ENCODE measurements around the gene KRTAP9-9. TPM values are rescaled to one million over a fixed set of nuclear protein-coding genes. Genes with fewer than 3 reads are reported as not detected.

KRTAP9-9 gene
- total and polyA plus RNA-seq, 2 of the 8 experiments (the other 6 are each of a cell fraction or from before 2014, with no cell fraction given), result not detected

- H3K27ac ChIP-seq (ENCODE audit: low read depth, low read length), result no peak overlapping the region
- H4K5ac ChIP-seq (ENCODE audit: insufficient read length, low read depth, low read length), result no peak overlapping the region
- no peaks in the 10 kb centered on the region for H3K36me3 ChIP-seq (ENCODE audit: control insufficient read depth in 2 of 4, insufficient read depth in 4 of 4, low read length in 3 of 4)
- no peak overlapping the region for H4K91ac ChIP-seq (replicated peaks; ENCODE audit: insufficient read length, low read length)
- H3K4me3 ChIP-seq (ENCODE audit: extremely low read depth in 1 of 4, insufficient read depth in 2 of 4, low read depth in 3 of 4, low read length in 4 of 4), result no peak overlapping the region
- H2BK5ac ChIP-seq (ENCODE audit: low read depth, low read length), result no peak overlapping the region
- H3K14ac ChIP-seq (ENCODE audit: insufficient read length), result no peak overlapping the region
- H2BK15ac ChIP-seq (ENCODE audit: low read length), result no peak overlapping the region
- H3K4ac ChIP-seq (replicated peaks; ENCODE audit: insufficient read length, low read depth, low read length), result no peak overlapping the region
- H3K23me2 ChIP-seq (ENCODE audit: low read depth, low read length), result no peaks in the 10 kb centered on the region
- H2AK5ac ChIP-seq (ENCODE audit: low read depth, low read length), result no peak overlapping the region
- H4K8ac ChIP-seq (ENCODE audit: extremely low read depth, insufficient read depth, low read length), result no peak overlapping the region
- CTCF ChIA-PET (ENCODE audit: partially characterized antibody), result interaction anchor here (1.1 kb wide), 1 partner anchor 14 kb away, joined by 3 read pairs; no protein-coding TSS in a partner anchor
- no peak overlapping the region for H3K23ac ChIP-seq (ENCODE audit: insufficient read length)
- peak overlapping the region; percentile 33; the same call in 1 of the 2 replicates for H2AFZ ChIP-seq (ENCODE audit: low read length)
- H3K79me2 ChIP-seq (ENCODE audit: control insufficient read depth in 1 of 2, insufficient read depth in 2 of 2, low read length in 2 of 2), result no peaks in the 10 kb centered on the region
- H3K79me1 ChIP-seq (ENCODE audit: low read depth, low read length), result no peaks in the 10 kb centered on the region
- POLR2A ChIA-PET (ENCODE audit: partially characterized antibody), result no interaction called here
- no peak for FAIRE-seq
- no peak overlapping the region for H2BK20ac ChIP-seq (ENCODE audit: low read length)
- H3K4me2 ChIP-seq (ENCODE audit: insufficient read depth in 1 of 2, low read depth in 2 of 2, low read length in 2 of 2), result no peak overlapping the region
- 97% methylated on average over 6 of the region's 6 CpGs; no CpG with 5 or more reads in 1 of the 2 experiments for whole genome bisulfite sequencing, 2 experiments (ENCODE audit: extremely low coverage in 1 of 2, insufficient coverage in 1 of 2, insufficient read length in 1 of 2, insufficient replicate concordance in 2 of 2, low coverage in 1 of 2, low lambda C conversion rate in 2 of 2, missing lambda C conversion rate in 1 of 2)
- no peak overlapping the region for H3K56ac ChIP-seq (replicated peaks; ENCODE audit: insufficient read length, low read depth, low read length)
- DNase-seq (ENCODE audit: low read depth in 1 of 2, low spot score in 2 of 2), result no peak
- no peaks in the 10 kb centered on the region for H3K4me1 ChIP-seq (replicated peaks in 1 of 4; ENCODE audit: control insufficient read depth in 3 of 4, insufficient read depth in 4 of 4, low read length in 3 of 4)
- H2BK120ac ChIP-seq (replicated peaks; ENCODE audit: low read depth, low read length), result no peak overlapping the region
- no peaks in the 10 kb centered on the region for H4K20me1 ChIP-seq (replicated peaks in 1 of 2; ENCODE audit: control insufficient read depth in 1 of 2, insufficient read depth in 2 of 2, low read length in 2 of 2)
- H3K9me3 ChIP-seq (ENCODE audit: insufficient read depth in 2 of 2, low read depth in 1 of 2, low read length in 1 of 2), result no peaks in the 10 kb centered on the region
- no peaks in the 10 kb centered on the region for H3K27me3 ChIP-seq (replicated peaks in 1 of 4; ENCODE audit: control insufficient read depth in 3 of 4, extremely low read depth in 1 of 4, insufficient read depth in 3 of 4, low read length in 3 of 4)
- no peak overlapping the region for H3K9ac ChIP-seq (replicated peaks in 1 of 4; ENCODE audit: extremely low read depth in 1 of 4, low read depth in 3 of 4, low read length in 3 of 4)
- no peak overlapping the region for H3K18ac ChIP-seq (ENCODE audit: extremely low read depth, low read length)
- H2BK12ac ChIP-seq (ENCODE audit: low read depth, low read length), result no peak overlapping the region
- TF ChIP-seq NANOG (IDR thresholded peaks at IDR 0.05; ENCODE audit: insufficient read depth, low read depth, low read length, poor library complexity, severe bottlenecking) (no peak), TCF12 (IDR thresholded peaks at IDR 0.05; ENCODE audit: low read depth, low read length) (no peak)
These were observed 29.1 kb upstream of the KRTAP9-9 start for GRCh38 chr17:41226051-41226450.

All from H1 (cell line).